Spleen (tissue), 11 donors: ENCODE data around the gene MAPT. TPM values are rescaled to one million over a fixed set of nuclear protein-coding genes. Genes with fewer than 3 reads are reported as not detected.
A peak's percentile ranks its signal among the peaks of the same experiment; 100 is the strongest.

Experiments used
- DNase-seq: peaks from one replicate; pipeline ENCODE4 v3.0.0-alpha.2; 2020
- H3K27ac ChIP-seq, 8 donors: fragments of 200-600 bp; sonication (generic) in 7 of 8; 1 replicate in 4 of 8; 2 replicates in 4 of 8; pipeline versions ENCODE4 v1.5.0 to v1.8.0; 2016 to 2021; ENCODE audit warnings: inconsistent platforms in 4 of 8, mild to moderate bottlenecking in 4 of 8, moderate library complexity in 1 of 8
- H3K27me3 ChIP-seq, 7 donors: fragments of 200-600 bp; sonication (generic) in 6 of 7; replicated peaks in 1 of 7; 1 replicate in 4 of 7; 2 replicates in 3 of 7; pipeline versions ENCODE4 v1.5.0 to v1.8.0; 2016 to 2021; ENCODE audit warnings: inconsistent platforms in 3 of 7, mild to moderate bottlenecking in 1 of 7
- H3K36me3 ChIP-seq, 6 donors: fragments of 200-600 bp; sonication (generic) in 5 of 6; 1 replicate in 4 of 6; 2 replicates in 2 of 6; pipeline versions ENCODE4 v1.5.0 to v1.8.0; 2016 to 2021; ENCODE audit warnings: inconsistent platforms in 2 of 6
- H3K4me1 ChIP-seq, 6 donors: fragments of 200-600 bp; sonication (generic) in 5 of 6; 1 replicate in 3 of 6; 2 replicates in 3 of 6; pipeline versions ENCODE4 v1.5.0 to v1.8.0; 2016 to 2021; ENCODE audit warnings: inconsistent platforms in 3 of 6
- H3K4me3 ChIP-seq, 8 donors: fragments of 200-600 bp; sonication (generic) in 7 of 8; 1 replicate in 4 of 8; 2 replicates in 4 of 8; pipeline versions ENCODE4 v1.5.0 to v1.8.0; 2016 to 2021; ENCODE audit warnings: inconsistent platforms in 4 of 8, mild to moderate bottlenecking in 4 of 8, moderate library complexity in 2 of 8
- H3K9me3 ChIP-seq, 8 donors: fragments of 200-600 bp; sonication (generic) in 7 of 8; 1 replicate in 4 of 8; 2 replicates in 4 of 8; pipeline versions ENCODE4 v1.5.0 to v1.8.0; 2016 to 2021; ENCODE audit warnings: inconsistent platforms in 4 of 8
- CTCF ChIP-seq, 11 experiments: fragments of 200-600 bp in 7 of 11; fragments of 450-650 bp in 4 of 11; sonication (generic) in 4 of 11; IDR thresholded peaks in 8 of 11; conservative IDR thresholded peaks in 3 of 11; 1 replicate in 7 of 11; 2 replicates in 4 of 11; pipeline versions ENCODE4 v1.4.0 to v1.8.0; 2016 to 2021; ENCODE audit warnings: antibody characterized with exemption in 11 of 11, inconsistent platforms in 4 of 11, mild to moderate bottlenecking in 1 of 11
- POLR2A ChIP-seq, 3 donors: fragments of 450-650 bp; IDR thresholded peaks; one replicate each; pipeline ENCODE4 v1.5.1; 2017; ENCODE audit warnings: antibody characterized with exemption in 3 of 3, mild to moderate bottlenecking in 1 of 3
- POLR2AphosphoS5 ChIP-seq, 3 donors: sonication (generic); formaldehyde crosslinking; IDR thresholded peaks; one replicate each; pipeline ENCODE4 v1.5.1; 2017; ENCODE audit warnings: antibody characterized with exemption in 3 of 3
- WGBS, 5 donors: extraction: QIAGEN DNeasy Blood & Tissue Kit in 3 of 5; methylation state at CpG; one replicate each; pipeline versions ENCODE4 v1.1.5 to v1.1.7; 2013 to 2018; 5-methylcytosine and 5-hydroxymethylcytosine counted together
- intact Hi-C: fragments of 100-400 bp; cut with DNase I; formaldehyde crosslinking; loops from one replicate; pipeline ENCODE4 v1.15.0; 2023; ENCODE audit warnings: low total_unique reads
- polyA plus RNA-seq, 3 donors: library from polyadenylated mRNA; stranded (reverse); fragments of 200-250 nt; gene quantifications; one replicate each; pipeline ENCODE4 v1.2.1, GENCODE V29; 2013
- total RNA-seq, 7 donors: library from RNA; depleted of rRNA in 3 of 7; stranded (reverse); fragments of >200 nt in 3 of 7; fragmentation: NEBNext Ultra II Directional in 4 of 7; extraction: Animal tissue kit (Norgen Biotek cat#: 25700) in 4 of 7; gene quantifications; one replicate each; pipeline versions ENCODE4 v1.1.0 to v1.2.1, GENCODE V29; 2016 to 2021
- donor health status: healthy with polysubstance abuse.
- donor health status: DM: no; HTN: no; CAD: no; lungs with moderate emphysema.
- donor health status: DM: no; HTN: no; CAD: no.
- donor health status: Bipolar disorder and iron deficiency.
- donor health status: healthy.
- donor health status: DM: no; HTN: no; CAD: no.
- donor health status: DM: yes; HTN: yes; CAD: no.

Gene MAPT
- total and polyA plus RNA-seq, 10 donors: 0.15 to 1.6 (median 0.66) TPM

GRCh38 chr17:45895969-45896785 is 1.8 kb downstream of the MAPT start:
- Histone ChIP-seq H3K27ac (no peak overlapping the region), H3K4me3 (peak overlapping the region; percentile 31 to 95 (median 73)), H3K9me3 (no peaks in the 10 kb centered on the region), H3K4me1 (peaks cover 20 to 44% (median 34%) of the 10 kb centered on the region in 6 donors), H3K27me3 (peaks cover 3 to 82% (median 45%) of the 10 kb centered on the region in 7 donors), H3K36me3 (no peaks in the 10 kb centered on the region)
- no peak for TF ChIP-seq POLR2AphosphoS5 (IDR thresholded peaks at IDR 0.05)
- no peak for TF ChIP-seq CTCF (IDR thresholded peaks at IDR 0.05 in 8 of 11, conservative IDR thresholded peaks at IDR 0.05 in 3 of 11)
- TF ChIP-seq POLR2A (IDR thresholded peaks at IDR 0.05): no peak
- 6 to 11% (median 9%) methylated on average over 45 to 55 of the region's 55 CpGs for WGBS, 5 donors
- intact Hi-C loops: no loop called here
- DNase-seq: no peak

- 4 to 9% (median 6%) methylated on average over 46 to 67 of the region's 67 CpGs for WGBS, 5 donors
- Histone ChIP-seq H3K27ac (no peak overlapping the region), H3K4me3 (peak overlapping the region in 3 of 8 donors; percentile 2 to 95 (median 19)), H3K4me1 (peaks cover 20 to 44% (median 34%) of the 10 kb centered on the region in 6 donors), H3K36me3 (no peaks in the 10 kb centered on the region), H3K9me3 (no peaks in the 10 kb centered on the region), H3K27me3 (peaks cover 3 to 87% (median 45%) of the 10 kb centered on the region in 7 donors)
- intact Hi-C loops: no loop called here
- peak in 1 of 11 experiments; percentile 10 for TF ChIP-seq CTCF (IDR thresholded peaks at IDR 0.05 in 8 of 11, conservative IDR thresholded peaks at IDR 0.05 in 3 of 11)
- TF ChIP-seq POLR2A (IDR thresholded peaks at IDR 0.05): no peak
- no peak for TF ChIP-seq POLR2AphosphoS5 (IDR thresholded peaks at IDR 0.05)
- no peak for DNase-seq
Measured at GRCh38 chr17:45896803-45897693, 2.7 kb downstream of the MAPT start.

DNA sequence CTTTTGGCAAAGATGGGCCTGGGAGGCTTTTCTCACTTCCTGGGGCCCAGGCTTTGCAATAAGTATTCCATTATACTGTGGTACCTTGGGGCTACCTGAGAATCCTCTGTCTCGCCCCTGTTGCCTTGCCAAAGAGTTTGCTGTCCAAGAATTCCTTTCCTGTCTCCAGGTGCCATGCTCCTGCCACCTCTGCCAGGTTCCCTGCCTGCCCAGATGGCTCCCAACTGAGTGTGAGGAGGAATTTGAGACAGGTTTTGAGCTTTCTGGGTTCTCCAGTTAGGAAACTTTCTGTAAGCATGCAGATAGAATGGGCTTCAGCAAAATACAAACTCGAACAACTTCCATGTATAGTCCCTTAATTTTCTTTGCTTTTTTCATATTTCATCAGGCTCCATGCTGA is 5.8 kb downstream of the MAPT start:
- peaks cover 19 to 28% (median 23%) of the 10 kb centered on the region in 6 donors for H3K4me1 ChIP-seq
- no peak for DNase-seq
- H3K36me3 ChIP-seq: no peaks in the 10 kb centered on the region
- no peak for TF ChIP-seq POLR2AphosphoS5 (IDR thresholded peaks at IDR 0.05)
- TF ChIP-seq CTCF (IDR thresholded peaks at IDR 0.05 in 8 of 11, conservative IDR thresholded peaks at IDR 0.05 in 3 of 11): no peak
- TF ChIP-seq POLR2A (IDR thresholded peaks at IDR 0.05): no peak
- no peaks in the 10 kb centered on the region for H3K9me3 ChIP-seq
- peaks cover 3 to 84% (median 44%) of the 10 kb centered on the region in 7 donors for H3K27me3 ChIP-seq
- no peak overlapping the region for H3K27ac ChIP-seq
- intact Hi-C loops: no loop called here
- no peak overlapping the region for H3K4me3 ChIP-seq
- WGBS, 5 donors: 59 to 76% (median 64%) methylated on average over 2 of the region's 2 CpGs
